GM19324 (cell line): ENCODE measurements around the gene FKTN.

ENCODE experiments used
- ATAC-seq: cut with Tn5 transposase; IDR thresholded peaks from one replicate; pipeline ENCODE4 v1.9.1; 2021; ENCODE audit warnings: mild to moderate bottlenecking, moderate library complexity; ENCODE audit not compliant: unreplicated experiment, low FRiP score

FKTN gene

DNA sequence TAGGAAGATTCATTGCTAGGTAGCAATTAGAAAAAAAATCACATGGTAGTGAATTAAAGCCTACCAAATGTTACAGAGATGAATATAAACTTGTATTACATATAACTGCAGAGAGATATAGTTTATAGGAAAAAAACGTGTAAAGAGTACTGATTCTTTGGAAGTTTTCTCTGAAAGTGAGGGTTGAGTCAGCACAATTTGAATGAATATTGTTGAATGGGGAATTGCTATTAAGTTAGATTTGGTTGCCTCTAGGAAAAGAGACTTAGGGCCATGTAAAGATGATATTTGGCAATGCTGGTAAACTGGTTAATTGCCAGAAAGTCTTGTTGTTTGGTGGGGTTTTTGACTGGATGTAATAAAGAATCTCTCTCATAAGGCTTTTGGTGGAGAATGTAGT is 67.2 kb downstream of the FKTN start:
- ATAC-seq = no peak

DNA sequence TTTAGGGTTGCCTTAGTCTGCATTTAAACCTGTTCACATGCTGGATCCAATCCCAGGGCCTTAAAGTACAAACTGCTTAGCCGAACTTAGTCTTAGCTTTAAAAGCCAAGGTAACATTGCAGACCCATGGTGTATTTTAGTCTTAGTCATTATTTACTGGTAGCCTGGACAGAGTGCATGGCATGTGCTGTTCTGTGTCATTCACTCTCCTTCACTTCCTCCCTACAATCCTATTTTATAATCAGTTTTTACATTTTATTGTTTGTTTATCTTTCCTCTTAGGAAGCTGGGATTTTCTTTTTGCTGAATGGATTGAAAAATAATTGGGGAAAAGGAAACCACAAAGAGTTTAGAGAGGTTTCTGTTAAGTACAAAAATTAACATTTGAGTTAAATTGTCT is 74.9 kb downstream of the FKTN start:
- no peak for ATAC-seq

DNA sequence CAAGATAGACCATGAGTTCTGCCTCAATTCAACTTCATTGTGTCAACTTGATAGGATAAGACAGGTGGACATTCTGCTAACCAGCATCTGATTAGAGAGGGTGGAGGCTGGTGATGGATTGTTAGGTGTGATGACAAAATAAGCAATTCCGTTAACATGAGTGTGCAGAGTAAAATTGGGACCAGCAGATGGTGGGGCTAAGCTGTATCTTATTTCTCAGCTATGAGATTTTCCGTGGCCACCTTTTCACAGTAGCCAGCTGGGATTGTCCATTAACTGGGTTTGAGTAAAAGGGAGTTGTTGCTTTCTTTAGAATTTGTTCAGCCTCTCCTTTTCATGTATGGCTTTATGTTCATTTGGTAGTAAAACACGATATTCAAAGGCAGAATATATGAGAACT is 75.5 kb downstream of the FKTN start:
- no peak for ATAC-seq

- no peak for ATAC-seq
These were observed 78.4 kb downstream of the FKTN start for GRCh38 chr9:105636331-105636730.

- no peak for ATAC-seq
These were observed 80.0 kb downstream of the FKTN start for GRCh38 chr9:105637787-105638395.

DNA sequence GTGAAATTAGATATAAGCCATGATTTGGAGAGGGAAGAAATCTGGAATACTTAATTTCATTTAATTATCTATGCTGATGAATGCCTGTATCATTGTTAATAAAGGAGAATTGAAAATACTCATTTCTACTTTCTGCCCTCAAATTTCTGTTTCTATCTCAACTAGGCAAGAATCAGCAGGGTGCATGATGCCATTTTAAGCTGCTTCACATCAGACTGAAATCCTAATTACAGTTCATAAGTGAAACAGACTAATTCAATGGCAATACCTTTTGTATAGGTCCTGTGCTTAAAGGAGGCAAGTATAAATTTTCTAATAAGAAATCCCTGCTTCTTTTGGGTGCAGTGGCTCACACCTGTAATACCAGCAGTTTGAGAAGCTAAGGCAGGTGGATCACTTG is 82.0 kb downstream of the FKTN start:
- peak; percentile 69 for ATAC-seq

DNA sequence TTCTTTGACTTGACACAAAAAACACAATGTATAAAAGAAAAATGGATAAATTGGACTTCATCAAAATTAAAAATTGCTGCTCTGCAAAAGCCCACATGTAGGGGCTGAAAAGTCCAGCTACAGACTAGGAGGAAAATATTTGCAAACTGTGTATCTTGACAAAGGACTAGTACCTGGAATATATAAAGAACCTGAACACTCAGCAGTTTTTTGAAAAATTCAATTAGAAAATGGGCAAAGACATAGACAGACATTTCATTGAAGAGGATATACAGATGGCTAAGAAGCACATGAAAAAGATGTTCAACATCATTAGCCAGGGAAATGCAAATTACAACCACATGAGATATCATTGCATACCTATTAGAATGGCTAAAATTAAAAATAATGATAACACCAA is 85.9 kb downstream of the FKTN start:
- ATAC-seq = no peak

DNA sequence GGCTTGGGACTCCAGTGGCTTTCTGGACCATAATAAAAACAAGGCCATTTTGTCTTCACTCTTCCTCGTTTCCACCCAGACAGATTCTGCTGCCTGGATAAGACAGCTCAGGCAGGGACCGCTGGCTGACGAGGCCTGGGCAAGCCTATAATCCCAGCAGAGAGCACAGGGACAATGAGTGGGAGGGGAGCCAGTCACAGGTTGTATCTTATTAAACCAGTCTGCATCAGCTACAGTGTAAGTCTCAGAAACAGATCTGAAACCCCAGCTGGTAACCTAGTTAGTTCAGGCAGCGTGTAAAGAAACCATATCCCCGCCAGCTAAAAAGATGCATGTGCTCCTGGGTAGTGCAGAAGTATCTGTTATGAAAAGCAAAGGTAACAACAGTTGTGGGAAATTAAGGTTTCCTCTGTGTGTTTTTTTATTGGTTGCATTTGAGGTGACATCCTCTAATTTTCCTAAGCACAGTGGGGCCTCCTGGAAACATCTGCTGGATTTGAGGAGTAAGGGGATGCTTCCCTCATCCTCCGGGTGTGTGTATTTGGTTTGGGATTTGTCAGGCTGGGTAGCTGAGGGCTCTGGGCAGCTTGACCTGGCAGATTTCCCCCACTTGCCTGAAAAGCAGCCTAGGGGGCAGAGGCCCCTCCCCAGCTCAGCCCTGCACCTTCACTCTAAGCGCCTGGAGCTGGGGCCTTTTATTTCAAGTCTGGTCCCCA is 89.1 kb downstream of the FKTN start:
- ATAC-seq = no peak

- ATAC-seq = no peak
These were observed 89.8 kb downstream of the FKTN start for GRCh38 chr9:105647595-105648349.

DNA sequence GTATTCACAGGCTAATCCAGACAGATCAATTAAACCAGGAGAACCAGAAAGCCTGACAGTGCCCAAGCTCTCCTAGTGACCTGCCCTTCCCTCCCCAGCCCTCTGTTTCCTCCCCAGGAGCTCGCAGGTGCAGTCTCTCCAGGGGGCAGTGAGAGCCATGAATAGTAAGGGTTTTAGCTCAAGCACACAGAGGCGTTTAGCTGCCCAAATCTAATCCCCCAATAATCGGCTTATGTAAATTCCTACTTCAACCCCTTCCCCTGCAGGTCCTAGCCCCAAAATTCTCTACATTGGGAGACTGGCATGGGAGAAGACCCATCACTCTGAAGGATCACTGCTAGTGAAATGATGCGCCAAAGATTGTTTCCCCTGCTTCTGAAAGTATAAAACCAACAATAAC is 93.9 kb downstream of the FKTN start:
- ATAC-seq = no peak

- ATAC-seq = peak; percentile 74
These were observed 98.4 kb downstream of the FKTN start for GRCh38 chr9:105656131-105656921.

GRCh38 chr9:105658351-105658750 is 100.4 kb downstream of the FKTN start:
- ATAC-seq = no peak

DNA sequence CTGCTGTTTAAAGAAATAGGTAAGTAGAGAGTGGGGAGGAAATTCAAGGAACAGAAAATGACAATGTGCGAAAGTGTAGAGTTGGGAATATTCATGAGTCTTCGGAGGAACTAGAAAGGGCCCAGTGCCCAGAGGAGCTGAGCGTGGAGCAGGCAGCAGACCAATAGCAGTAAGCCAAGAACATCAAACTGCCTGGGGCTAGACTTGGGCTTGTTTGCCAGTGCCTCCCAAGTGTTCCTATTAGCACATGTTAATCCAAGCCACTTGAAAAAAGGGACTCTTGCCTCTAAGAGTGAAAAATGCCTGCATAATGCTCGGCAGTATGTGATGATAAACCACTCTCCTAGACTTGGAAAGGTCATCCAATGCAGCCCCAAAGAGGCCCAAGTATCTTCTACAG is 103.1 kb downstream of the FKTN start:
- no peak for ATAC-seq

GRCh38 chr9:105662184-105663104 is 104.5 kb downstream of the FKTN start, which contains the start of gene TAL2:
TSS of gene TAL2 (plus strand) at chr9:105662457. CDS start at chr9:105662497, 40 bp downstream.
- peak; percentile 87 for ATAC-seq

- ATAC-seq = no peak
These were observed 106.0 kb downstream of the FKTN start for GRCh38 chr9:105663914-105664313.

- no peak for ATAC-seq
These were observed 109.9 kb downstream of the FKTN start for GRCh38 chr9:105667867-105668266.

GRCh38 chr9:105670315-105670714 is 112.4 kb downstream of the FKTN start:
- no peak for ATAC-seq

- ATAC-seq = no peak
These were observed 112.8 kb downstream of the FKTN start for GRCh38 chr9:105670775-105671174.

DNA sequence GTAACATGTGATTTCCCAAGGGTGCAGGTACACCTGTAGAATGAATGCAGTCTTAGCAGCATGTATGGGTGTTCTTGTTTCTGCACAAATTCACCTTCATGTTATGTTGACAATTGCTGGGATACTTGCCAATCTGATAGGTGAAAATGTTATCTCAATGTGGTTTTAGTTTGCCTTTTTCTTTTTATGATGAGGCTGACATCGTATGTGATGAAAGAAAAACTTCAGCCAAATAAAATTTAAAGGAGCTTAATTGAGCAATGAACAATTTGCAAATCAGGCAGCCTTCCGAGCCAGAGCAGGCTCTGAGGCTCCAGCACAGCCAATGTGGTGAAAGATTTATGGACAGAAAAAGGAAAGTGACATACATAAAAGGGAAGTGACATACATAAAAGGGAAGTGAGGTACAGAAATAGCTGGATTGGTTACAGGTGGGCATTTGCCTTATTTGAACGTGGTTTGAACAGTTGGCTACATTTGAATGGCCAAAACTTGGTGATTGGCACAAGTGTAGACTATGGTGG is 114.8 kb downstream of the FKTN start:
- no peak for ATAC-seq
